H1 (cell line): ENCODE results near the gene SNX27. TPM values are rescaled to one million over a fixed set of nuclear protein-coding genes. Genes with fewer than 3 reads are reported as not detected.

Experiments used
- CTCF ChIA-PET: fragments of 300-600 bp; sonication (Branson Sonifier 250); formaldehyde crosslinking; loops from one replicate; lab custom pipeline; 2021; ENCODE audit not compliant: partially characterized antibody; lab: Charles Lee
- POLR2A ChIA-PET: fragments of 300-600 bp; sonication (Branson Sonifier 250); formaldehyde crosslinking; loops from one replicate; lab custom pipeline; 2021; ENCODE audit warnings: inconsistent platforms; ENCODE audit not compliant: partially characterized antibody; lab: Charles Lee
- DNase-seq, 2 experiments: peaks; one replicate each; pipeline versions ENCODE4 v3.0.0 to v3.0.0-alpha.2; 2010 to 2022; ENCODE audit warnings: low spot score in 2 of 2, low read depth in 1 of 2, mixed read lengths in 1 of 2
- FAIRE-seq: peaks from 2 replicates; lab custom pipeline; 2011; peaks lifted over from hg19 to GRCh38; lab: Jason Lieb, UNC
- H2AFZ ChIP-seq: 2 replicates; pipeline ENCODE4 v1.8.1; 2012; ENCODE audit warnings: low read length, inconsistent platforms
- H2AK5ac ChIP-seq: 2 replicates; pipeline ENCODE4 v1.6.1; 2013; ENCODE audit warnings: low read depth, low read length
- H2BK120ac ChIP-seq: replicated peaks from 2 replicates; pipeline ENCODE3; 2013; ENCODE audit warnings: low read depth, low read length, inconsistent platforms
- H2BK12ac ChIP-seq: 2 replicates; pipeline ENCODE4 v1.6.1; 2013; ENCODE audit warnings: low read depth, low read length
- H2BK15ac ChIP-seq: 2 replicates; pipeline ENCODE4 v1.6.1; 2013; ENCODE audit warnings: low read length
- H2BK20ac ChIP-seq: 2 replicates; pipeline ENCODE4 v1.6.1; 2013; ENCODE audit warnings: low read length
- H2BK5ac ChIP-seq: 2 replicates; pipeline ENCODE4 v1.6.1; 2013; ENCODE audit warnings: low read depth, low read length
- H3K14ac ChIP-seq: 2 replicates; pipeline ENCODE4 v1.6.1; 2013; ENCODE audit warnings: inconsistent platforms; ENCODE audit not compliant: insufficient read length
- H3K18ac ChIP-seq: 2 replicates; pipeline ENCODE4 v1.6.1; 2013; ENCODE audit warnings: low read length; ENCODE audit errors: extremely low read depth
- H3K23ac ChIP-seq: 2 replicates; pipeline ENCODE4 v1.6.1; 2013; ENCODE audit warnings: inconsistent platforms; ENCODE audit not compliant: insufficient read length
- H3K23me2 ChIP-seq: 2 replicates; pipeline ENCODE4 v1.6.1; 2013; ENCODE audit warnings: low read depth, low read length
- H3K27ac ChIP-seq: 2 replicates; pipeline ENCODE4 v1.6.1; 2011; ENCODE audit warnings: low read depth, low read length, inconsistent platforms
- H3K27me3 ChIP-seq, 4 experiments: replicated peaks in 1 of 4; 1 replicate in 1 of 4; 2 replicates in 3 of 4; pipeline versions ENCODE4 v1.6.1 to v1.8.1; 2011 to 2013; ENCODE audit warnings: low read length in 3 of 4, mild to moderate bottlenecking in 3 of 4, inconsistent platforms in 2 of 4, mixed read lengths in 2 of 4, moderate library complexity in 1 of 4; ENCODE audit not compliant: control insufficient read depth in 3 of 4, insufficient read depth in 3 of 4; ENCODE audit errors: extremely low read depth in 1 of 4
- H3K36me3 ChIP-seq, 4 experiments: 2 replicates each; pipeline versions ENCODE4 v1.6.1 to v1.8.1; 2011 to 2013; ENCODE audit warnings: mild to moderate bottlenecking in 4 of 4, low read length in 3 of 4, moderate library complexity in 2 of 4, control low read depth in 1 of 4, inconsistent platforms in 1 of 4; ENCODE audit not compliant: insufficient read depth in 4 of 4, control insufficient read depth in 2 of 4
- H3K4ac ChIP-seq: replicated peaks from 2 replicates; pipeline ENCODE3; 2013; ENCODE audit warnings: low read length, low read depth, mixed read lengths, inconsistent platforms; ENCODE audit not compliant: insufficient read length
- H3K4me1 ChIP-seq, 4 experiments: replicated peaks in 1 of 4; 1 replicate in 1 of 4; 2 replicates in 3 of 4; pipeline versions ENCODE4 v1.6.1 to v1.8.1; 2011 to 2013; ENCODE audit warnings: low read length in 3 of 4, inconsistent platforms in 2 of 4, mixed read lengths in 1 of 4; ENCODE audit not compliant: insufficient read depth in 4 of 4, control insufficient read depth in 3 of 4
- H3K4me2 ChIP-seq, 2 experiments: 2 replicates each; pipeline versions ENCODE4 v1.6.1 to v1.8.1; 2011 to 2013; ENCODE audit warnings: low read depth in 2 of 2, low read length in 2 of 2, control low read depth in 1 of 2, inconsistent platforms in 1 of 2, mild to moderate bottlenecking in 1 of 2; ENCODE audit not compliant: insufficient read depth in 1 of 2
- H3K4me3 ChIP-seq, 4 experiments: fragments of 200-600, 300-600 bp in 1 of 4; sonication (generic), shearing (Covaris generic), sonication (Bioruptor Twin) in 1 of 4; 2 replicates each; pipeline versions ENCODE4 v1.5.1 to v1.8.1; 2011 to 2016; ENCODE audit warnings: low read length in 4 of 4, low read depth in 3 of 4, control low read depth in 2 of 4, inconsistent platforms in 2 of 4, mild to moderate bottlenecking in 2 of 4, mixed read lengths in 1 of 4, moderate library complexity in 1 of 4; ENCODE audit not compliant: insufficient read depth in 2 of 4; ENCODE audit errors: extremely low read depth in 1 of 4
- H3K56ac ChIP-seq: replicated peaks from 2 replicates; pipeline ENCODE3; 2013; ENCODE audit warnings: low read depth, mild to moderate bottlenecking, mixed read lengths, low read length, inconsistent platforms; ENCODE audit not compliant: insufficient read length
- H3K79me1 ChIP-seq: 2 replicates; pipeline ENCODE4 v1.6.1; 2013; ENCODE audit warnings: low read depth, low read length, control low read depth
- H3K79me2 ChIP-seq, 2 experiments: 2 replicates each; pipeline versions ENCODE4 v1.6.1 to v1.8.1; 2012 to 2013; ENCODE audit warnings: low read length in 2 of 2, mild to moderate bottlenecking in 2 of 2, inconsistent platforms in 1 of 2; ENCODE audit not compliant: insufficient read depth in 2 of 2, control insufficient read depth in 1 of 2
- H3K9ac ChIP-seq, 4 experiments: replicated peaks in 1 of 4; 1 replicate in 1 of 4; 2 replicates in 3 of 4; pipeline versions ENCODE4 v1.6.1 to v1.8.1; 2011 to 2013; ENCODE audit warnings: low read depth in 3 of 4, low read length in 3 of 4, control low read depth in 2 of 4, mild to moderate bottlenecking in 2 of 4, moderate library complexity in 2 of 4, inconsistent platforms in 1 of 4; ENCODE audit errors: extremely low read depth in 1 of 4
- H3K9me3 ChIP-seq, 2 experiments: 2 replicates each; pipeline versions ENCODE4 v1.6.1 to v1.8.1; 2012 to 2013; ENCODE audit warnings: mild to moderate bottlenecking in 2 of 2, moderate library complexity in 2 of 2, control low read depth in 1 of 2, inconsistent platforms in 1 of 2, low read depth in 1 of 2, low read length in 1 of 2, mixed read lengths in 1 of 2; ENCODE audit not compliant: insufficient read depth in 2 of 2
- H4K20me1 ChIP-seq, 2 experiments: replicated peaks in 1 of 2; 2 replicates each; pipeline versions ENCODE3 to v1.8.1; 2011 to 2013; ENCODE audit warnings: inconsistent platforms in 2 of 2, low read length in 2 of 2, mild to moderate bottlenecking in 1 of 2; ENCODE audit not compliant: insufficient read depth in 2 of 2, control insufficient read depth in 1 of 2
- H4K5ac ChIP-seq: 2 replicates; pipeline ENCODE4 v1.6.1; 2013; ENCODE audit warnings: low read length, low read depth, mixed read lengths, inconsistent platforms; ENCODE audit not compliant: insufficient read length
- H4K8ac ChIP-seq: 2 replicates; pipeline ENCODE4 v1.8.0; 2013; ENCODE audit warnings: mild to moderate bottlenecking, moderate library complexity, low read length, inconsistent platforms; ENCODE audit not compliant: insufficient read depth; ENCODE audit errors: extremely low read depth
- H4K91ac ChIP-seq: replicated peaks from 2 replicates; pipeline ENCODE3; 2013; ENCODE audit warnings: low read length, mixed read lengths, inconsistent platforms; ENCODE audit not compliant: insufficient read length
- CEBPB ChIP-seq: IDR thresholded peaks from 2 replicates; pipeline ENCODE4 v1.6.1; 2012; ENCODE audit warnings: low read depth, low read length
- CHD1 ChIP-seq: IDR thresholded peaks from 2 replicates; pipeline ENCODE4 v1.6.1; 2012; ENCODE audit warnings: low read depth, low read length, improper control_type of control experiment
- EGR1 ChIP-seq: IDR thresholded peaks from 2 replicates; pipeline ENCODE4 v1.6.1; 2011; ENCODE audit warnings: low read depth, low read length, borderline replicate concordance
- EP300 ChIP-seq, 2 experiments: IDR thresholded peaks; 1 replicate in 1 of 2; 2 replicates in 1 of 2; pipeline ENCODE4 v1.6.1; 2011 to 2012; ENCODE audit warnings: low read depth in 2 of 2, low read length in 2 of 2, mild to moderate bottlenecking in 2 of 2, borderline replicate concordance in 1 of 2, inconsistent platforms in 1 of 2, moderate library complexity in 1 of 2
- JUND ChIP-seq: IDR thresholded peaks from 2 replicates; pipeline ENCODE4 v1.6.1; 2011; ENCODE audit warnings: mild to moderate bottlenecking, improper control_type of control experiment, low read length
- KDM1A ChIP-seq: fragments of 200-600, 300-600 bp; sonication (generic); IDR thresholded peaks from 2 replicates; pipeline ENCODE4 v1.7.1; 2016; ENCODE audit warnings: mild to moderate bottlenecking, low read length, borderline replicate concordance
- KDM5A ChIP-seq: fragments of 200-600 bp; IDR thresholded peaks from 2 replicates; pipeline ENCODE4 v1.7.1; 2012; ENCODE audit warnings: mild to moderate bottlenecking, low read length, inconsistent platforms, mixed read lengths
- MAFK ChIP-seq: IDR thresholded peaks from 2 replicates; pipeline ENCODE4 v1.6.1; 2012; ENCODE audit warnings: low read depth, mild to moderate bottlenecking, improper control_type of control experiment, low read length
- NRF1 ChIP-seq: IDR thresholded peaks from 2 replicates; pipeline ENCODE4 v1.6.1; 2011; ENCODE audit warnings: mild to moderate bottlenecking, low read depth, low read length, improper control_type of control experiment
- POLR2AphosphoS5 ChIP-seq: IDR thresholded peaks from 2 replicates; pipeline ENCODE4 v1.6.1; 2011; ENCODE audit warnings: low read depth, low read length
- POU5F1 ChIP-seq: IDR thresholded peaks from 2 replicates; pipeline ENCODE4 v1.6.1; 2011; ENCODE audit warnings: low read depth, mild to moderate bottlenecking, low read length, moderate library complexity
- SIX5 ChIP-seq: IDR thresholded peaks from 2 replicates; pipeline ENCODE4 v1.6.1; 2011; ENCODE audit warnings: mild to moderate bottlenecking, low read depth, low read length
- SP4 ChIP-seq: IDR thresholded peaks from 2 replicates; pipeline ENCODE4 v1.6.1; 2012; ENCODE audit warnings: low read length, inconsistent platforms
- SRF ChIP-seq: IDR thresholded peaks from 2 replicates; pipeline ENCODE4 v1.6.1; 2011; ENCODE audit warnings: mild to moderate bottlenecking, low read depth, low read length, moderate library complexity
- TAF1 ChIP-seq: IDR thresholded peaks from 2 replicates; pipeline ENCODE4 v1.6.1; 2011; ENCODE audit warnings: mild to moderate bottlenecking, low read depth, low read length
- TBP ChIP-seq: IDR thresholded peaks from 2 replicates; pipeline ENCODE4 v1.6.1; 2011; ENCODE audit warnings: low read depth, low read length, improper control_type of control experiment
- TEAD4 ChIP-seq: IDR thresholded peaks from 2 replicates; pipeline ENCODE4 v1.6.1; 2012; ENCODE audit warnings: low read depth, low read length, inconsistent platforms, mixed read lengths
- WGBS, 2 experiments: shearing (Covaris generic) in 1 of 2; methylation state at CpG; one replicate each; pipeline versions ENCODE4 v1.1.6 to v1.1.7; 2013 to 2015; ENCODE audit warnings: low lambda C conversion rate in 2 of 2, mixed read lengths in 2 of 2, inconsistent platforms in 1 of 2, low coverage in 1 of 2, missing lambda C conversion rate in 1 of 2; ENCODE audit not compliant: insufficient replicate concordance in 2 of 2, insufficient coverage in 1 of 2, insufficient read length in 1 of 2; ENCODE audit errors: extremely low coverage in 1 of 2, missing lambda C conversion rate in 1 of 2; 5-methylcytosine and 5-hydroxymethylcytosine counted together
- polyA plus RNA-seq, 7 experiments: library from polyadenylated mRNA; depleted of rRNA in 3 of 7; stranded (reverse) in 5 of 7; unstranded in 2 of 7; fragments of >200 nt in 5 of 7; fragments of 200-250 nt in 2 of 7; gene quantifications; 1 replicate in 5 of 7; 2 replicates in 1 of 7; 4 replicates in 1 of 7; pipeline versions ENCODE4 v1.2.1 to v1.2.3, GENCODE V29; 2011 to 2013; ENCODE audit warnings: missing spikeins in 2 of 7, mixed read lengths in 2 of 7
- total RNA-seq: library from RNA; stranded (reverse); fragmentation: NEBNext Ultra II Directional; extraction: Animal tissue kit (Norgen Biotek cat#: 25700); gene quantifications from 2 replicates; pipeline ENCODE4 v1.2.1, GENCODE V29; 2021

The SNX27 gene
- total and polyA plus RNA-seq, 2 of the 8 experiments (the other 6 are each of a cell fraction or from before 2014, with no cell fraction given) = 23.4 to 65.4 TPM

DNA sequence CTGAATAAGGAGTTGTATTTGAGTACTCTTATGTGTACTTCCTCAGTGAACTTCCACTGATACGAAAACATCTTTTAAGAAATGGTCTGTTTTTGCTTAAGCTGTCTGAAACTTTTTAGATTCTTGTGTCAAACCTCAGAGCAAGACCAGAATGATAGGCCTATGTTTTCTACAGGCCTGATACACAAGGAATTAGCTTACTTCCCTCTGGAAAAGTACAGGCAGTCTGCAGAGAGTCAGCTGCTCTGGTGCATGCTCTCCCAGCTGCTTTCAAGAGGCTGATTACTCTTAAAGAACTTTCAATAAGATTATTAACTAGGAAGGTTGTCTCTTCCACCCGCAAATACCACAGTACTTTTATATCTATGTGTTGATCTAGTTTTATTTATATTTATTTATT, 9.5 kb downstream of the SNX27 start:
- CTCF ChIA-PET = interaction anchor here (1.7 kb wide), 1 partner anchor 34 kb away, joined by 3 read pairs; no protein-coding TSS in a partner anchor
- FAIRE-seq = no peak
- H2BK12ac ChIP-seq = no peak overlapping the region
- TF ChIP-seq NRF1 = no peak
- TF ChIP-seq TEAD4 = no peak
- TF ChIP-seq TAF1 = no peak
- no peak for TF ChIP-seq KDM5A
- TF ChIP-seq SIX5 = no peak
- TF ChIP-seq JUND = no peak
- TF ChIP-seq EP300 (IDR thresholded peaks at IDR 0.05; ENCODE audit: borderline replicate concordance in 1 of 2, low read depth in 2 of 2, low read length in 2 of 2) = no peak
- TF ChIP-seq POLR2AphosphoS5 = no peak
- no peak for TF ChIP-seq CHD1
- TF ChIP-seq CEBPB = no peak
- TF ChIP-seq MAFK = no peak
- no peak for TF ChIP-seq POU5F1
- no peak for TF ChIP-seq SP4
- TF ChIP-seq SRF = no peak
- no peak for TF ChIP-seq TBP
- no peak for TF ChIP-seq EGR1
- no peak for TF ChIP-seq KDM1A

More for the DNA sequence above, 9.5 kb downstream of the SNX27 start:
- Histone ChIP-seq H3K79me2 (peaks cover 0 to 86% of the 10 kb centered on the region in 2 experiments; a peak in 3 of 4 replicates), H3K18ac (no peak overlapping the region), H3K4me3 (no peak overlapping the region), H2BK5ac (no peak overlapping the region), H3K4ac (no peak overlapping the region), H2AFZ (no peak overlapping the region), H2BK20ac (no peak overlapping the region), H3K23me2 (no peaks in the 10 kb centered on the region), H3K4me2 (no peak overlapping the region), H3K27me3 (no peaks in the 10 kb centered on the region), H3K79me1 (no peaks in the 10 kb centered on the region), H3K9ac (no peak overlapping the region), H2BK120ac (no peak overlapping the region), H4K8ac (no peak overlapping the region), H2BK15ac (no peak overlapping the region), H3K9me3 (no peaks in the 10 kb centered on the region), H3K56ac (no peak overlapping the region), H3K27ac (no peak overlapping the region), H4K20me1 (no peaks in the 10 kb centered on the region), H3K36me3 (no peaks in the 10 kb centered on the region), H2AK5ac (no peak overlapping the region), H3K23ac (no peak overlapping the region), H3K4me1 (peaks cover 0 to 6% (median 0%) of the 10 kb centered on the region in 4 experiments; a peak in 2 of 7 replicates), H4K91ac (no peak overlapping the region), H4K5ac (no peak overlapping the region), H3K14ac (no peak overlapping the region)
- WGBS, 2 experiments = 91% methylated on average over 2 of the region's 2 CpGs; no CpG with 5 or more reads in 1 of the 2 experiments
- DNase-seq = no peak
- POLR2A ChIA-PET = interaction anchor here (0.6 to 1.1 kb wide), 3 partner anchors 9 to 255 kb away, joined by 3 read pairs; partner anchors contain the start of gene SNX27
